Natural killer cell (primary cell): Measurements from ENCODE around the gene STX2. TPM values are rescaled to one million over a fixed set of nuclear protein-coding genes. Genes with fewer than 3 reads are reported as not detected.
A peak's percentile ranks its signal among the peaks of the same experiment; 100 is the strongest.

Experiments used
- ATAC-seq, 3 donors: fragments of 150-1000 bp in 2 of 3; fragments of 200-7000 bp in 1 of 3; cut with Tn5 transposase; 1 replicate in 1 of 3; 2 replicates in 2 of 3; pipeline ENCODE4 v1.10.0; 2021; ENCODE audit warnings: mild to moderate bottlenecking in 2 of 3, moderate library complexity in 2 of 3
- DNase-seq, 2 donors: peaks; one replicate each; pipeline versions ENCODE4 v3.0.0 to v3.0.0-alpha.2; 2013 to 2021; ENCODE audit warnings: mixed read lengths in 1 of 2
- H3K27ac ChIP-seq: one replicate; pipeline ENCODE4 v1.5.1; 2013; ENCODE audit warnings: mild to moderate bottlenecking, low read length
- H3K27me3 ChIP-seq: one replicate; pipeline ENCODE4 v1.6.1; 2013; ENCODE audit warnings: low read length; ENCODE audit not compliant: control insufficient read depth, insufficient read depth
- H3K36me3 ChIP-seq: one replicate; pipeline ENCODE4 v1.6.1; 2013; ENCODE audit warnings: low read length; ENCODE audit not compliant: control insufficient read depth, insufficient read depth
- H3K4me1 ChIP-seq: one replicate; pipeline ENCODE4 v1.6.1; 2013; ENCODE audit warnings: low read length; ENCODE audit not compliant: control insufficient read depth, insufficient read depth
- H3K4me3 ChIP-seq: one replicate; pipeline ENCODE4 v1.5.1; 2013; ENCODE audit warnings: low read length
- H3K9me3 ChIP-seq: one replicate; pipeline ENCODE4 v1.6.1; 2013; ENCODE audit warnings: low read length; ENCODE audit not compliant: control insufficient read depth, insufficient read depth
- H3K27ac Mint-ChIP-seq, 2 donors: one replicate each; pipeline ENCODE4 v1.8.0; 2022; ENCODE audit warnings: mild to moderate bottlenecking in 2 of 2, mixed read lengths in 2 of 2, moderate library complexity in 1 of 2
- H3K27me3 Mint-ChIP-seq, 2 donors: one replicate each; pipeline ENCODE4 v1.8.0; 2022; ENCODE audit warnings: low read depth in 2 of 2, mixed read lengths in 2 of 2
- H3K36me3 Mint-ChIP-seq: one replicate; pipeline ENCODE4 v1.8.0; 2022; ENCODE audit warnings: mixed read lengths
- H3K4me1 Mint-ChIP-seq, 2 donors: one replicate each; pipeline ENCODE4 v1.8.0; 2022; ENCODE audit warnings: mixed read lengths in 2 of 2
- H3K4me3 Mint-ChIP-seq: one replicate; pipeline ENCODE4 v1.8.0; 2022; ENCODE audit warnings: mild to moderate bottlenecking, moderate library complexity, mixed read lengths
- H3K9me3 Mint-ChIP-seq, 2 donors: one replicate each; pipeline ENCODE4 v1.8.0; 2022; ENCODE audit warnings: mixed read lengths in 2 of 2
- CTCF ChIP-seq: fragments of 200-600 bp; IDR thresholded peaks from one replicate; pipeline ENCODE4 v1.8.0; 2022; ENCODE audit warnings: antibody characterized with exemption
- WGBS: methylation state at CpG from one replicate; pipeline ENCODE4 v1.1.7; 2013; ENCODE audit warnings: missing lambda C conversion rate; ENCODE audit not compliant: insufficient coverage; 5-methylcytosine and 5-hydroxymethylcytosine counted together
- intact Hi-C: fragments of 100-400 bp; cut with micrococcal nuclease; formaldehyde crosslinking; loops from one replicate; pipeline ENCODE4 v1.14.2; 2022
- total RNA-seq, 4 donors: library from RNA; stranded (reverse); fragments of 120-200 nt in 1 of 4; gene quantifications; one replicate each; pipeline versions ENCODE4 v1.2.3 to v1.2.4, GENCODE V29; 2013 to 2022

STX2 gene
- total RNA-seq, 3 donors from 2014 or later (not counting 1 experiment from before 2014, with no cell fraction given) = 7.9 to 14.4 (median 14.1) TPM

GRCh38 chr12:130835436-130835835 is 3.6 kb downstream of the STX2 start:
- peaks cover 20 to 23% of the 10 kb centered on the region in 2 donors for H3K4me1 Mint-ChIP-seq
- no peak overlapping the region for H3K4me3 Mint-ChIP-seq
- no peak for TF ChIP-seq CTCF
- Histone ChIP-seq H3K27me3 (no peaks in the 10 kb centered on the region), H3K27ac (no peak overlapping the region), H3K36me3 (no peaks in the 10 kb centered on the region), H3K9me3 (no peaks in the 10 kb centered on the region), H3K4me1 (peaks cover 20% of the 10 kb centered on the region), H3K4me3 (no peak overlapping the region)
- no peak overlapping the region for H3K27ac Mint-ChIP-seq
- DNase-seq (no peak), ATAC-seq (no peak)
- intact Hi-C loops = no loop called here
- no peaks in the 10 kb centered on the region for H3K9me3 Mint-ChIP-seq
- no peaks in the 10 kb centered on the region for H3K27me3 Mint-ChIP-seq
- no peaks in the 10 kb centered on the region for H3K36me3 Mint-ChIP-seq
- 94% methylated on average over 5 of the region's 6 CpGs for WGBS

- Mint-ChIP-seq H3K36me3 (no peaks in the 10 kb centered on the region), H3K4me3 (no peak overlapping the region), H3K27ac (no peak overlapping the region), H3K4me1 (peaks cover 20 to 23% of the 10 kb centered on the region in 2 donors), H3K27me3 (no peaks in the 10 kb centered on the region), H3K9me3 (no peaks in the 10 kb centered on the region)
- WGBS = 36% methylated on average over 10 of the region's 11 CpGs
- no peaks in the 10 kb centered on the region for H3K9me3 ChIP-seq
- H3K4me3 ChIP-seq = no peak overlapping the region
- DNase-seq (no peak), ATAC-seq (no peak)
- H3K27ac ChIP-seq = no peak overlapping the region
- no peaks in the 10 kb centered on the region for H3K36me3 ChIP-seq
- no peaks in the 10 kb centered on the region for H3K27me3 ChIP-seq
- intact Hi-C loops = no loop called here
- peaks cover 19% of the 10 kb centered on the region for H3K4me1 ChIP-seq
- TF ChIP-seq CTCF = no peak
Observed at GRCh38 chr12:130835011-130835410, 4.0 kb downstream of the STX2 start.

- Histone ChIP-seq H3K27ac (no peak overlapping the region), H3K36me3 (no peaks in the 10 kb centered on the region), H3K9me3 (no peaks in the 10 kb centered on the region), H3K4me3 (no peak overlapping the region), H3K27me3 (no peaks in the 10 kb centered on the region), H3K4me1 (peaks cover 3% of the 10 kb centered on the region)
- peaks cover 6 to 13% of the 10 kb centered on the region in 2 donors for H3K4me1 Mint-ChIP-seq
- peak in 1 of 3 donors; percentile 6 for ATAC-seq
- intact Hi-C loops = no loop called here
- no peak overlapping the region for H3K27ac Mint-ChIP-seq
- no peaks in the 10 kb centered on the region for H3K27me3 Mint-ChIP-seq
- no peak for TF ChIP-seq CTCF
- H3K4me3 Mint-ChIP-seq = no peak overlapping the region
- H3K9me3 Mint-ChIP-seq = no peaks in the 10 kb centered on the region
- WGBS = 77% methylated on average over 17 of the region's 17 CpGs
- DNase-seq = no peak
- H3K36me3 Mint-ChIP-seq = no peaks in the 10 kb centered on the region
Observed at GRCh38 chr12:130832561-130833209, 6.4 kb downstream of the STX2 start.

- DNase-seq = no peak
- no peaks in the 10 kb centered on the region for H3K27me3 ChIP-seq
- no peaks in the 10 kb centered on the region for H3K9me3 Mint-ChIP-seq
Observed at GRCh38 chr12:130831876-130832405, 7.1 kb downstream of the STX2 start.

More at GRCh38 chr12:130831876-130832405, 7.1 kb downstream of the STX2 start:
- Mint-ChIP-seq H3K36me3 (no peaks in the 10 kb centered on the region), H3K4me1 (peaks cover 8 to 13% of the 10 kb centered on the region in 2 donors), H3K4me3 (no peak overlapping the region), H3K27me3 (no peaks in the 10 kb centered on the region), H3K27ac (no peak overlapping the region)
- Histone ChIP-seq H3K4me1 (peaks cover 3% of the 10 kb centered on the region), H3K36me3 (no peaks in the 10 kb centered on the region), H3K9me3 (no peaks in the 10 kb centered on the region), H3K27ac (no peak overlapping the region), H3K4me3 (no peak overlapping the region)
- TF ChIP-seq CTCF = no peak
- ATAC-seq = no peak
- intact Hi-C loops = no loop called here
- WGBS = 92% methylated on average over 5 of the region's 5 CpGs
